ENCODE measurements around the gene C1QTNF8.

C1QTNF8 gene, protein sequence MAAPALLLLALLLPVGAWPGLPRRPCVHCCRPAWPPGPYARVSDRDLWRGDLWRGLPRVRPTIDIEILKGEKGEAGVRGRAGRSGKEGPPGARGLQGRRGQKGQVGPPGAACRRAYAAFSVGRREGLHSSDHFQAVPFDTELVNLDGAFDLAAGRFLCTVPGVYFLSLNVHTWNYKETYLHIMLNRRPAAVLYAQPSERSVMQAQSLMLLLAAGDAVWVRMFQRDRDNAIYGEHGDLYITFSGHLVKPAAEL

DNA sequence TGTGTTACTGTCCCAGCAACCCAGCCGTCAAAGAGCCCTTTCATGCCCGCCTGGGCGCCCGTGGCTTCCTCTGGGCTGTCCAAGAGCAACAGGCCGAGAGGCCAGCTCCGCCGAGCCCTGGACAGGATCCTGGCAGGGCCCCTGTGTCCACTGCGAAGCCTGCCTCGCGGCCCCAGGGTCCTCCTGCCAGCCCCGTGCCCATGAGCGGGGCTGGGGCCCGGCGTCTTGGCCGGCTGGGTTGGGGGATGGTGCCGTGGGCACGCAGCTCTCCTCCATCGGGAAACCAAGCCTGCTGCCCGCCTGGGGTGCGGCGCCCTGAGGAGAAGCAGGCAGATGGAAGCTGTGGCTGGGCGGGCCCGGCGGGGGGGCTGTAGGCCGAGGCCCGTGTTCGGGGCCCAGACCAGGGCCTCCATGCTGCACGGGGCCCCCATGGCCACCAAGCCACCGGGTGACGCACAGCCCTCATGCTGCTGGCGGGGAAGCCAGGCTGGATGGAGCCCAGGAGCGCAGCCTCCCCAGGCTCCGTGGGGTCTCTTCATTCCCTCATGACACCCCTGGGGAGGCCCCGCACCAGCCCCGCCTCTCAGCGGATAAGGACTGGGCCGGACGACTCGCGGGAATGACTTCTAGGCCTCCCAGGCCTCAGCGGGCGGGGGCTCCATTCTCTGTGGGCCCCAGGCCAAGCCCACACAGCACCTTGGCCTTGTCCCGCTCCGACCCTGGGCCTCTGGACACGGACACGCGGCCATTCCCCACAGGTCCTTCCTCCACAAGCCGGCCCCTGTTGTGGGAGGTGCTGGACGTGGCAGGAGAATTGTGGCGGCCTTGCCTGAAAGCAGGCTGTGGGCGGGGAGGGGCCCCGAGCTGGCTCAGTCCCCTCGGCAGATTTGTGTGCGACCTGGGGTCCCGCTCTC is at the start of gene C1QTNF8:
TSS of gene C1QTNF8 (minus strand) at position 76 of the 914 bp plus-strand sequence. CDS start 1,322 bp downstream, outside the sequence.
- Mint-ChIP-seq H3K36me3 (peaks cover 2% of the 10 kb centered on the region), H3K4me1 (no peaks in the 10 kb centered on the region), H3K27ac (no peak within 1 kb of the TSS), H3K27me3 (peaks cover 2% of the 10 kb centered on the region), H3K9me3 (peaks cover 2% of the 10 kb centered on the region), H3K4me3 (no peak within 1 kb of the TSS)
- no peak for DNase-seq (ENCODE audit: low spot score in 2 of 2)
- no peak for ATAC-seq (ENCODE audit: low read depth)

DNA sequence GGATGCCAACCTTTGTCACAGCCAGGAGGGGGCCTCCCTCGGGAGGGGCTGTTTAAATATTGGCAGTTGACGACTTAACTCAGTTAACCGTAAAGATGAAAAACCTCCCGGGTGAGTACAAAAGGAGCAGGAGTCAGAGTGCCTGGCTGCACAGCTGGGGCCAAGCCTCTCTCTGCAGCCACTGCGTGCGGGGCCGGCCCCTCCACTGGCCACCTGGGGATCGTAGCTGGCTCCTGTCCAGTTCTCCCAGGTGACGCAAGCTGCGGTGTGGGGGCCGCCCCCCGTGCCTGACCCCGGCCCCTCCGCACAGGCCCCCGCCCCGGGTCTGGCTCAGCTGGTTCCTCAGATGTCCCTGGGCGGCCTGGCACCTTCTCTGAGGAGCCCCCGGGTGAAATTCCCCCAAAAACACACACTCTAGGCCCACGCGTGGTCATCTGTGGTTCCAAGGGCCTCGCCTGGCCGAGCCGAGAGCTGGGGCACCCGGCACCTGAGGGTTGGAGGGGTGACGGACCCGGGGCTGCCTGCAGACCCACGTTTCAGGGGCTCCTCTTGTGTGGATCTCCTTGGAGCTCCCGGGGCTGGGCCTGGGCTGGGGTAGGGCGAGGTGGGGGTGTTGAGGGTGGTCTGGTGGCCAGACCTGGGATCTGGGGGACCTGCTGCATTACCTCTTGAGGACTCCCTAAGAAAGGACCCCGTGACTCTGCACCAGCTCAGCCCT is 49.5 kb upstream of the C1QTNF8 start:
- H3K4me3 Mint-ChIP-seq, result no peak overlapping the region
- H3K27ac Mint-ChIP-seq, result no peak overlapping the region
- DNase-seq (ENCODE audit: low spot score in 2 of 2) (no peak), ATAC-seq (ENCODE audit: low read depth) (no peak)
- H3K36me3 Mint-ChIP-seq, result no peaks in the 10 kb centered on the region
- H3K27me3 Mint-ChIP-seq, result peaks cover 8% of the 10 kb centered on the region
- H3K4me1 Mint-ChIP-seq, result no peaks in the 10 kb centered on the region
- no peaks in the 10 kb centered on the region for H3K9me3 Mint-ChIP-seq

- Mint-ChIP-seq H3K4me1 (no peaks in the 10 kb centered on the region), H3K27me3 (peaks cover 9% of the 10 kb centered on the region), H3K27ac (no peak overlapping the region), H3K4me3 (no peak overlapping the region), H3K36me3 (no peaks in the 10 kb centered on the region), H3K9me3 (no peaks in the 10 kb centered on the region)
- ATAC-seq (ENCODE audit: low read depth), result no peak
- DNase-seq (ENCODE audit: low spot score in 2 of 2), result no peak
Measured at GRCh38 chr16:1144476-1145382, 48.7 kb upstream of the C1QTNF8 start.

GRCh38 chr16:1143761-1144450 is 47.9 kb upstream of the C1QTNF8 start:
- peaks cover under 1% of the 10 kb centered on the region for H3K9me3 Mint-ChIP-seq
- no peaks in the 10 kb centered on the region for H3K36me3 Mint-ChIP-seq
- ATAC-seq (ENCODE audit: low read depth), result no peak
- peaks cover 10% of the 10 kb centered on the region for H3K27me3 Mint-ChIP-seq
- H3K4me1 Mint-ChIP-seq, result no peaks in the 10 kb centered on the region
- no peak for DNase-seq (ENCODE audit: low spot score in 2 of 2)
- H3K4me3 Mint-ChIP-seq, result no peak overlapping the region
- no peak overlapping the region for H3K27ac Mint-ChIP-seq

DNA sequence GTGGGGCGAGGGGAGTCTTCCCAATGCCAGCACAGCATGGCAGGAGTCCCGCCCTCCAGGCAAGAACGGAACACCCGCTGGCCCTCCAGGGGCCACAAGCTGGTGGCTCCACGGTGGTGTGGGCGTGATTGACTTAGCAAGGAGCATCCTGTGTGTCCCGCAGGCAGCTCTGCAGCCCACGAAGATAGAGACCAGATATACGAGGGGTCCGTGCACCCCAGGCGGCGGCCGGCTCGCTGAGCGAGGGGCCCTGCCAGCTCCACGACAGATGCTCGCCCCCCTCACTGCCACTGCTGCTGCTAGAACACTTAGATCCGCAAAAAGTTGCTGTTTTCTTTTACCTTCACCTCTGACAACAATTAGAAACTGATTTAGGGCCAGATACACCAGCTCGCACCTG is 46.9 kb upstream of the C1QTNF8 start:
- Mint-ChIP-seq H3K4me3 (no peak overlapping the region), H3K27me3 (peaks cover 11% of the 10 kb centered on the region), H3K4me1 (no peaks in the 10 kb centered on the region), H3K9me3 (peaks cover 2% of the 10 kb centered on the region), H3K27ac (no peak overlapping the region), H3K36me3 (no peaks in the 10 kb centered on the region)
- DNase-seq (ENCODE audit: low spot score in 2 of 2) (no peak), ATAC-seq (ENCODE audit: low read depth) (no peak)

DNA sequence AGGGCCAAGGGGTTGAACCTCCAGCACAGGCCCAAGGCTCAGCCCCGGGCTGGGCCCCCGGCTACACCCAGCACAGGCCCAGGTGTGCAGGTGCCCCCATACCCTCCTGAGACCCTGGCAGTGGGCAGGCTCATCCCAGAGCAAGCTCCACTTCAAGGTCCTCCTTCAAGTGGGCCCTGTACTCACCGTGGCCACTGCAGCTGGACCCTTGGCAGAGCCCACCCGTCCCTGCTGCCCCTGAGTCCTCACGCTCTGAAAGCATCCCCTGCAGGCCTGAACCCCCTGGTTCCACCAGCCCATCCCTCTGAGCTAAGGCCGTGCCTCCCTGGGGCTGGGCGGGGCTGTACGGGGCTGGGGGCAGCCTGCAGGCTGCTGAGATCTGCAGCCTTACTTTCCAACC is 45.7 kb upstream of the C1QTNF8 start:
- ATAC-seq (ENCODE audit: low read depth) (no peak), DNase-seq (ENCODE audit: low spot score in 2 of 2) (no peak)
- Mint-ChIP-seq H3K4me3 (no peak overlapping the region), H3K27ac (no peak overlapping the region), H3K9me3 (peaks cover 2% of the 10 kb centered on the region), H3K4me1 (no peaks in the 10 kb centered on the region), H3K27me3 (peaks cover 14% of the 10 kb centered on the region), H3K36me3 (no peaks in the 10 kb centered on the region)

DNA sequence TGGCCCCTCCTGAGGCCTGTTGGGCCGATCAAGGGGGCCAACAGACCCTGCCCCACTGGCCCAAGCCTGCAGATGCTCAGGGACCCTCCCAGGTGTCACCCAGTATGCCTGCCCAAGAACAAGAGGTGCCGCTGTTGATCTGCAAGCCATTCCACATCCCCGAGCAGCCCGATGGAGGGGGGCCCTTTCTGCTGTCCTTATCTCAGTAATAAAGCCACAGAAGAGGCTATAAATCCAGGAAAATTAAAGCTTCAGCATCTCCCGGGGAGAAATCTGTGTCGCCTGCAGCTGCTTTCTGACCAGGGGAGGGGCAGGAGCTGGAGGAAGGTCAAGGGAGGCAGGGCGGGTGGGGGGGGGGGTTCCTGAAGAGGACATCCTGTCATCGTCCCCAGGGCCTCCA is 45.1 kb upstream of the C1QTNF8 start:
- peaks cover 14% of the 10 kb centered on the region for H3K27me3 Mint-ChIP-seq
- H3K4me3 Mint-ChIP-seq, result no peak overlapping the region
- H3K36me3 Mint-ChIP-seq, result no peaks in the 10 kb centered on the region
- H3K4me1 Mint-ChIP-seq, result no peaks in the 10 kb centered on the region
- DNase-seq (ENCODE audit: low spot score in 2 of 2) (no peak), ATAC-seq (ENCODE audit: low read depth) (no peak)
- H3K27ac Mint-ChIP-seq, result no peak overlapping the region
- H3K9me3 Mint-ChIP-seq, result peaks cover 2% of the 10 kb centered on the region

GRCh38 chr16:1140582-1141162 is 44.6 kb upstream of the C1QTNF8 start:
- Mint-ChIP-seq H3K4me1 (no peaks in the 10 kb centered on the region), H3K27ac (no peak overlapping the region), H3K4me3 (no peak overlapping the region), H3K9me3 (peaks cover 2% of the 10 kb centered on the region), H3K27me3 (peaks cover 14% of the 10 kb centered on the region), H3K36me3 (no peaks in the 10 kb centered on the region)
- ATAC-seq (ENCODE audit: low read depth) (no peak), DNase-seq (ENCODE audit: low spot score in 2 of 2) (no peak)

DNA sequence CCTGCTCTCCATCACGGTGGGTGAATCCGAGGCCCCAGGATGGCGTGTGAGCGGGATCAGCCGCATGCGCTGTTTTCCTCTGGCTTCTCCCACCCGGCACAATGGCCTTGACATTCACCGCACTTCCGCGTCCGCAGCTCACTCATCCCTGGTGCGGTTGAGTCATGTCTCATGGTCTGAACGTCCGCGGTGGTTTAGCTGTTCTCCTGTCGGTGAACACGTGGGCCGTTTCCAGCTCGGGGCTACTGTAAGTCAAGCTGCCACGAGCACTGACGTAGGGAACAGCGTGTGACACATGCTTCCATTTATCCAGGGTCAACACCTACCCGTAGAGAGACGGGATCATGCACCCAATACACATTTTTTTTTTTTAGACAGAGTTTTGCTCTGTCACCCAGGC is 41.6 kb upstream of the C1QTNF8 start:
- Mint-ChIP-seq H3K4me3 (no peak overlapping the region), H3K36me3 (no peaks in the 10 kb centered on the region), H3K4me1 (no peaks in the 10 kb centered on the region), H3K27ac (no peak overlapping the region), H3K27me3 (peaks cover 12% of the 10 kb centered on the region), H3K9me3 (peaks cover 2% of the 10 kb centered on the region)
- ATAC-seq (ENCODE audit: low read depth) (no peak), DNase-seq (ENCODE audit: low spot score in 2 of 2) (no peak)

DNA sequence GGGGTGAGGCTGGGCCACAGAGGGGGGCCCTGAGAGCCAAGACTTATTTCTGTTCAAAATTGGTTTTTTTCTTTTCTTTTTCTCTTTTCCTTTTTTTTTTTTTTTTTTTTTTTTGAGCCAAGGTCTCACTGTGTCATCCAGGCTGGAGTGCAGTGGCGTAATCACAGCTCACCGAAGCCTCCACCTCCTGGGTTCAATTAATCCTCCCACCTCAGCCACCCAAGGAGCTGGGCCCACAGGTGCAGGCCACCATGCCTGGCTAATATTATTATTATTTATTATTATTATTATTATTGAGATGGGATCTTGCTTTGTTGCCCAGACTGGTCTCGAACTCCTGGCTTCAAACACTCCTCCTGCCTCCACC is 39.4 kb upstream of the C1QTNF8 start:
- H3K27ac Mint-ChIP-seq, result no peak overlapping the region
- H3K36me3 Mint-ChIP-seq, result no peaks in the 10 kb centered on the region
- ATAC-seq (ENCODE audit: low read depth) (no peak), DNase-seq (ENCODE audit: low spot score in 2 of 2) (no peak)
- H3K27me3 Mint-ChIP-seq, result peaks cover 11% of the 10 kb centered on the region
- H3K4me3 Mint-ChIP-seq, result no peak overlapping the region
- no peaks in the 10 kb centered on the region for H3K4me1 Mint-ChIP-seq
- peaks cover 2% of the 10 kb centered on the region for H3K9me3 Mint-ChIP-seq

DNA sequence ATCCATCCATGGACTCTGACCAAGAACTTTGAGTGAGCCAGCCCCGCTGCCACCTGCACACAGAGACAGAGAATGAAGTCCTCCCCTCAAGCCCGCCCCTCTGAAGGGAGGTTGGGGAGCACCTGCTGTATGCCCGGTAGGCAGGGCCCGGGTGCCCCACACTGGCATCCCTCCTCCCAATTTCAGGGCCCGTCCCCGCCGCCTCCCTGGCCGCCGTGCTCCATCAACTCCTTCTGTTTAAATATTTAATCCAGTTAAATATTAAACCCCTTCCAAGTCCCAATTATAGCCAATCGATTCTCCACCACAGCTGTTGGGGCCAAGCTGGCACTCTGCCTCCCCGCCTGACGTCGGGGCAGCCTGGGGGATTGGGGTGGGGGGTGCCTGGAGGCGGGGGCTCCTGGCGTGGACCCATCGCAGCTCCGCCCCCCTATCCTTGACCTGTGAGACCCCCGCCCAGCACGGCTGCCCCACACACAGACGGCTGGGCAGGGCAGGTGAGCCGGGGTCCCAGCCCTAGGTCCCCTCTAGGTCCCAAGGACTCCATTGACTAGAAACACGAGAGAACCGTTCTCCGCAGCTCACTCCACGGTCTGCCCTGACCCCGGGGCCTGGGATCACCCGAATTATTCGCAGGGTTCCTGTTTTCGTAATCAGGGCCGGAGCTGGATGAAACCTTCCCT is 38.9 kb upstream of the C1QTNF8 start:
- H3K4me1 Mint-ChIP-seq, result no peaks in the 10 kb centered on the region
- DNase-seq (ENCODE audit: low spot score in 2 of 2) (no peak), ATAC-seq (ENCODE audit: low read depth) (no peak)
- peaks cover 2% of the 10 kb centered on the region for H3K9me3 Mint-ChIP-seq
- peaks cover 11% of the 10 kb centered on the region for H3K27me3 Mint-ChIP-seq
- no peak overlapping the region for H3K4me3 Mint-ChIP-seq
- H3K36me3 Mint-ChIP-seq, result no peaks in the 10 kb centered on the region
- H3K27ac Mint-ChIP-seq, result no peak overlapping the region

- no peak overlapping the region for H3K27ac Mint-ChIP-seq
- no peak overlapping the region for H3K4me3 Mint-ChIP-seq
- H3K36me3 Mint-ChIP-seq, result no peaks in the 10 kb centered on the region
- no peak for ATAC-seq (ENCODE audit: low read depth)
- H3K9me3 Mint-ChIP-seq, result peaks cover 2% of the 10 kb centered on the region
- H3K27me3 Mint-ChIP-seq, result peaks cover 12% of the 10 kb centered on the region
- DNase-seq (ENCODE audit: low spot score in 2 of 2), result no peak
- H3K4me1 Mint-ChIP-seq, result no peaks in the 10 kb centered on the region
Measured at GRCh38 chr16:1133810-1134520, 37.9 kb upstream of the C1QTNF8 start.

All from memory B cell (primary cell).